HG02588 (cell line): Measurements from ENCODE around the gene PRKCE.

Experiments
- ATAC-seq: cut with Tn5 transposase; IDR thresholded peaks from one replicate; pipeline ENCODE4 v1.9.1; 2021; ENCODE audit warnings: mild to moderate bottlenecking, moderate library complexity; ENCODE audit not compliant: unreplicated experiment

The PRKCE gene

GRCh38 chr2:45923701-45924100 lies 272.2 kb downstream of the PRKCE start:
- no peak for ATAC-seq

GRCh38 chr2:45925026-45925425 lies 273.6 kb downstream of the PRKCE start:
- no peak for ATAC-seq

- no peak for ATAC-seq
Observed at GRCh38 chr2:45925636-45926366, 274.3 kb downstream of the PRKCE start.

GRCh38 chr2:45928946-45929345 lies 277.5 kb downstream of the PRKCE start:
- ATAC-seq, result no peak

- ATAC-seq, result no peak
Observed at GRCh38 chr2:45929674-45930395, 278.4 kb downstream of the PRKCE start.

DNA sequence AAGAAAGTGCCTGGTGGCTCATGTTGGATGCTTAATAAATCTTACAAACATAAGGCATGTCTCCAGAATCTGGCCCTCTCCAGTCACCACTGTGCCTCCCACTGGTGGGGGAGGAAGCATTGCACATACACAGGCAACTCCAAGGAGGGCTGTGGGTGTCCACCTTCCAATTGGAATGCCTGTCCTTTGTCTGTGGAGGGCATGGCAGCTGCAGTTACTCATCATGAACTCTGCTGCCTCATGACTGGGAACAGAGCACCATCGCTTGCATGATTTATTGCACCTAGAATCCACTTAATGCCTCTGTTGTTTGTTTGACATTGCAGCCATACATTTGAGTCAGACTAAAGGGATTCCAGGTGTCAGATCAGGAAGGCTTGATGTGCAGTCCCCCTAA lies 278.9 kb downstream of the PRKCE start:
- no peak for ATAC-seq

GRCh38 chr2:45932278-45932975 lies 281.0 kb downstream of the PRKCE start:
- ATAC-seq, result no peak

DNA sequence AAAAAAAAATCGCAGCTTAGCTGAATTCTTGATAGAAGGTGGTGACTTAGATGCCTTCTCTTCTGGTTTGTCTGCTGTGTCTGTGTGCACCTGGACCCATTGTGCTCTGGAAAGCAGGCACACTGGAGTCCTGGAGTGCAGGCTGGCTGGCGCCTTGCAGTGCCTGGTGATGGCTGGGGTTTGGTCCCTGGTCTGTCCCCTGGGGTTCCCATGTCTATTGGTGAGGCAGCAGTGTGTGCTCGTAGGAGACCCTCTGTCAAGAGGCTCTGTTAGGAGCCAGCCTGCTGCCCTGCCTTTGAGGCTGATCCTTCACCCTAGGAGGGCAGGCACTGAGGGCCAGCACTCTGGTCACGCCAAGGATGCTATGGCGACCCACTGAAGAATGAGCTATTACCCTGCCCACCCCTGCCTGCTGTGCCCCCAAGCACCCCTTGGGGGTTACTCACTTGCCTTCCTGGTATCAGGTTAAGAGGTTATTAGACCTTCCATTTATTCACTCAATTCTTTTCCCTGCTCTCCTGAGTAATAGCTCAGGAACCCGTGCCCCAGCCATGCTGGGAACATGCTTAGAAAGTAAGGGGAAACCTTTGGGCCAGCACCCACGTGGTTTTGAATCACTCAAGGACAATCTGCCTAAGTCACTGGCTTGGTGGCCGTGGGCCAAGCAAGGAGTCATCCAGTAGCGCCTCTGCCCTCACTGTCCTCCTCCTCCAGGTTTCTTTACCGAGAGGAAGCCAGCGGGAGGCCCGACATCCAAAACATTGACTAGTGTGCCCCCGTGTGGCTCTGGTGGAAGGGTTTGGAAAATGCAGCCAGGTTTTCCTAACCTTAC lies 284.5 kb downstream of the PRKCE start:
- peak; percentile 80 for ATAC-seq

DNA sequence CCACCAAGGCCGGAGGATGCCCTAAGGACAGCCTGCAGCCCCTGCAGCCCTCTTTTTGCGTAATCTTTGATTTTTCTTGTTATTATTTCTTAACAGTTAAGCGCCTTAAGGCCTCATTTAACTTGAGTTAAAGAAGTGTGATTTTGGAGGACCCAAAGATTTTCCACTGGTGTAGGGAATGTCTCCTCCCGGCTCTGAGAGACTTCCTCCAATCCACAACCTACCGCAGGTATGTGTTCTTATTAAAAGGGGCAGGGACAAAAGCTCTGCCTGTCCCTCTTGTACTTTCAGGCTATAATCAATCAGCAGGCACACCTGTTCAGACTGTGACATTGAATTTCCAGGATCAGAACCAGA lies 285.1 kb downstream of the PRKCE start:
- no peak for ATAC-seq

GRCh38 chr2:45937990-45938389 lies 286.5 kb downstream of the PRKCE start:
- ATAC-seq, result no peak

GRCh38 chr2:45938649-45939511 lies 287.4 kb downstream of the PRKCE start:
- ATAC-seq, result no peak

DNA sequence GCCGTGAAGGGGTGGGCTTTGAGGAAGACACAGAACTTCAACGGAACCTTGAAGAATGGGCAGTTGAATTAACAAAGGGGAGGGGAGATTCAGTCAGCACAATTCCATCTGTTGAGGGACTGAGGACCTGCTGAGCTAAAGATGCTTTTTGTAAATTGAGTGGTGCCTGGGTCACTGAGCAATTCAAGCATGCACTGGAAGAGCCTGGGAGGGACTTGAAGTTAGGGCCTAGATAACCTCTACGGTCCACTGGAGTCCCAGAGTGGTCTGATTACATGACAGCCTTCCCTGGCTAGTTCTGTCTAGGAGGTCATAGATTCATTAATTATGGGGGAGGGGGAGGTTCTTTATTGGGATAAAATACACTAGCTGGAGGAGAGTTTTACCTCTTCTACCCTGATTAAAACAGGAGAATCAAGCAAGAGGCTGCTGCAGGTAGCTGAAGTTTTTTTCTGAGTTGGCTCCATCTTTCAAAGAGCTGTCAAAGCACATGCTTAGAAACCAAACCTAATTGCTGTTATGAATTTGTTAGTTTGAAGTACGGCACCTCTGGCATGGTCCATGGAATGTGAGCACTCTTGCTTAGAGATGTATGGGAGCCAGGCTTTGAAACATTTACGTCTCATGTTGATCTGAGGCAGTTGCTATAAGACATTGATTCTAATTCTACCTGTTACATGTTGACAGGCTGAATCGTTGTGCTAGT lies 290.2 kb downstream of the PRKCE start:
- no peak for ATAC-seq

GRCh38 chr2:45942237-45942738 lies 290.8 kb downstream of the PRKCE start:
- ATAC-seq, result no peak

- ATAC-seq, result no peak
Observed at GRCh38 chr2:45943219-45944044, 292.0 kb downstream of the PRKCE start.

- ATAC-seq, result no peak
Observed at GRCh38 chr2:45944074-45944473, 292.6 kb downstream of the PRKCE start.

DNA sequence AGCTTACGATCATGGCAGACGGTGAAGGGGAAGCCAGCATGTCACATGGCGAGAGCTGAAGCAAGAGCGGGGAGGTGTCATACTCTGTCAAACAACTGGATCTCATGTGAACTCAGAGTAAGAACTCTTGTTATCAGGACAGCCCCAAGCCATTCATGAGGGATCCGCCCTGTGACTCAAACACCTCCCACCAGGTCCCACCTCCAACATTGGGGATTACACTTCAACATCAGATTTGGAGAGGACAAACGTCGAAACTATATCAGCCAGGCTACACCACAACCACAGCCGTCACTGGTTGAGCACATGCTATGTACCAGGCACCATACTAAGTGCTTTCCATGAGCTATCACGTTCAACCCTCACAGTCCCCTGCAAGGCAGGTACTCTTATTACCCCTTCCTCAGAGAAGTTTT lies 293.8 kb downstream of the PRKCE start:
- no peak for ATAC-seq

DNA sequence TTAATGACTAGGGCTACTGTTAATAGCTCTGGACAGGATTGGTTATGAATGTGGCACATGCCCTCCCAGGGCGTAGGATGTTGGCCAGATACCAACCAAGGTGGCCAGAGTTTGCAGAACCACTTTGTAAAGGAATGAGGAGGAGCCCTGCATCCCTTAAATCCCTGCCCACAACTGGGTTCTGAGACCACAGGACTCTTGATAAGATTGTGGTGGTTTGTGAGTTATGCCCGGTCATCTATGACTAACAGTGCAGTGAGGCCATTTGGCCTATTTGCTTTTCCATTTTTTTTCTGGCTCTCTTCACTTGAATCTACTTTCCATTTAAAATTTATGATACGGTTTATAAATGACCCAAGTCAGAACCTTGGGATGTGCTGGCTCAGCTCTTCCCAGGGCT lies 294.5 kb downstream of the PRKCE start:
- ATAC-seq, result no peak

GRCh38 chr2:45950606-45951005 lies 299.1 kb downstream of the PRKCE start:
- no peak for ATAC-seq
